NCI-H2107 treated with DMSO at 0.1 percent for 48 hours (cell line): ENCODE measurements around the gene RABL2A.
"Not testable (repeated sequence)": the region's sequence is repeated elsewhere in the genome, so short reads cannot be mapped to it uniquely, and the experiment has no call there.

Source experiments
- DNase-seq: peaks from one replicate; lab custom pipeline; 2025; ENCODE audit not compliant: unreplicated experiment; lab: John Stamatoyannopoulos, UW

RABL2A gene

GRCh38 chr2:113606036-113606435 is 21.0 kb upstream of the RABL2A start:
- not testable (repeated sequence) for DNase-seq

- DNase-seq = not testable (repeated sequence)
Measured at GRCh38 chr2:113609822-113610221, 17.2 kb upstream of the RABL2A start.

- not testable (repeated sequence) for DNase-seq
Measured at GRCh38 chr2:113621002-113621401, 6.1 kb upstream of the RABL2A start.

- DNase-seq = not testable (repeated sequence)
Measured at GRCh38 chr2:113625906-113626305, 1.2 kb upstream of the RABL2A start.

- DNase-seq = not testable (repeated sequence)
Measured at GRCh38 chr2:113632849-113633345, 5.8 kb downstream of the RABL2A start.

- not testable (repeated sequence) for DNase-seq
Measured at GRCh38 chr2:113635358-113635757, 8.3 kb downstream of the RABL2A start.

GRCh38 chr2:113636226-113636625 is 9.2 kb downstream of the RABL2A start:
- not testable (repeated sequence) for DNase-seq

GRCh38 chr2:113638084-113638483 is 11.0 kb downstream of the RABL2A start:
- not testable (repeated sequence) for DNase-seq

- not testable (repeated sequence) for DNase-seq
Measured at GRCh38 chr2:113646217-113646616, 19.2 kb downstream of the RABL2A start.

- not testable (repeated sequence) for DNase-seq
Measured at GRCh38 chr2:113650834-113651815, 24.1 kb downstream of the RABL2A start.

- DNase-seq = not testable (repeated sequence)
Measured at GRCh38 chr2:113652599-113652998, 25.5 kb downstream of the RABL2A start.

- not testable (repeated sequence) for DNase-seq
Measured at GRCh38 chr2:113656031-113656624, 29.1 kb downstream of the RABL2A start.

GRCh38 chr2:113657735-113658134 is 30.7 kb downstream of the RABL2A start:
- DNase-seq = not testable (repeated sequence)

GRCh38 chr2:113663285-113664060 is 36.4 kb downstream of the RABL2A start:
- not testable (repeated sequence) for DNase-seq

- not testable (repeated sequence) for DNase-seq
Measured at GRCh38 chr2:113664761-113665533, 37.9 kb downstream of the RABL2A start.

- not testable (repeated sequence) for DNase-seq
Measured at GRCh38 chr2:113669013-113669412, 41.9 kb downstream of the RABL2A start.

GRCh38 chr2:113672326-113672932 is 45.4 kb downstream of the RABL2A start:
- no peak for DNase-seq

- DNase-seq = no peak
Measured at GRCh38 chr2:113675875-113676274, 48.8 kb downstream of the RABL2A start.

GRCh38 chr2:113676623-113677266 is 49.7 kb downstream of the RABL2A start:
- peak; percentile 0 for DNase-seq
